GM10248 (cell line): ENCODE results near the gene TPRN.

Source experiments
- CTCF ChIA-PET: fragments of 300-600 bp; sonication (Branson Sonifier 250); formaldehyde crosslinking; extraction: SDS; loops from one replicate; lab custom pipeline; 2021; ENCODE audit warnings: antibody characterized with exemption; lab: Yijun Ruan, JAX
- POLR2A ChIA-PET: fragments of 350-650 bp; sonication (Branson Sonifier 250); formaldehyde crosslinking; extraction: SDS; loops from one replicate; lab custom pipeline; 2020; ENCODE audit warnings: antibody characterized with exemption; lab: Yijun Ruan, JAX
- DNase-seq: peaks from one replicate; pipeline ENCODE4 v3.0.0; 2012; ENCODE audit errors: extremely low spot score
- TF ChIP-seq, protein P1 (sequence below): IDR thresholded peaks from 2 replicates; pipeline ENCODE4 v1.5.1; 2012; ENCODE audit warnings: mild to moderate bottlenecking, low read depth; ENCODE audit errors: extremely low read depth, missing control alignments, control extremely low read depth

The TPRN gene

DNA sequence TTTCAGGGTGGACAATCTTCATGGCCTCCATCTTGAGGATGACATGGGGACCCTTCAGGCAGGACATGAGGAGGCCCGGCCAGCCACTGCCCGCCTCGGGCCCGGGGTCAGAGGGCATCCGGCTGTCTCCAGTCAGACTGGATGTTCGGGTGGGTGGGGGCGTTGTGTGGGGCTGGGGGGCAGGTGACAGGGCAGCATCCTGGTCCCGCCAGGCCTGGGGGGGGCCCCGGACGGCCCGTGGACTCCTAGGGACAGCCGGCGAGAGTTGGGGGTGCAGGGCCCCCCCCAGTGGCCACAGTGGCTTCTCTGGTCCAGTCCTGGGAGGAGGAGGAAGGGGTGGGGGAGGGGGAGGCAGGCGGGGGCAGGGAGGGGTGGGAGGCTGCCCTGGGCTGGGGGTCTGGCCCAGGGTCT lies 20.6 kb upstream of the TPRN start:
- POLR2A ChIA-PET, result no interaction called here
- no peak for DNase-seq
- CTCF ChIA-PET, result interaction anchor here (0.7 to 2.6 kb wide), 3 partner anchors 10 to 16 kb away, joined by 3 to 9 read pairs (median 3); no protein-coding TSS in a partner anchor
- TF ChIP-seq, protein P1, sequence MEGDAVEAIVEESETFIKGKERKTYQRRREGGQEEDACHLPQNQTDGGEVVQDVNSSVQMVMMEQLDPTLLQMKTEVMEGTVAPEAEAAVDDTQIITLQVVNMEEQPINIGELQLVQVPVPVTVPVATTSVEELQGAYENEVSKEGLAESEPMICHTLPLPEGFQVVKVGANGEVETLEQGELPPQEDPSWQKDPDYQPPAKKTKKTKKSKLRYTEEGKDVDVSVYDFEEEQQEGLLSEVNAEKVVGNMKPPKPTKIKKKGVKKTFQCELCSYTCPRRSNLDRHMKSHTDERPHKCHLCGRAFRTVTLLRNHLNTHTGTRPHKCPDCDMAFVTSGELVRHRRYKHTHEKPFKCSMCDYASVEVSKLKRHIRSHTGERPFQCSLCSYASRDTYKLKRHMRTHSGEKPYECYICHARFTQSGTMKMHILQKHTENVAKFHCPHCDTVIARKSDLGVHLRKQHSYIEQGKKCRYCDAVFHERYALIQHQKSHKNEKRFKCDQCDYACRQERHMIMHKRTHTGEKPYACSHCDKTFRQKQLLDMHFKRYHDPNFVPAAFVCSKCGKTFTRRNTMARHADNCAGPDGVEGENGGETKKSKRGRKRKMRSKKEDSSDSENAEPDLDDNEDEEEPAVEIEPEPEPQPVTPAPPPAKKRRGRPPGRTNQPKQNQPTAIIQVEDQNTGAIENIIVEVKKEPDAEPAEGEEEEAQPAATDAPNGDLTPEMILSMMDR, result no peak

GRCh38 chr9:137220317-137221094 lies 20.0 kb upstream of the TPRN start:
- ChIA-PET POLR2A (no interaction called here), CTCF (interaction anchor here (0.7 to 2.6 kb wide), 3 partner anchors 9 to 16 kb away, joined by 3 to 9 read pairs (median 3); no protein-coding TSS in a partner anchor)
- TF ChIP-seq, protein P1, result no peak
- DNase-seq, result no peak

DNA sequence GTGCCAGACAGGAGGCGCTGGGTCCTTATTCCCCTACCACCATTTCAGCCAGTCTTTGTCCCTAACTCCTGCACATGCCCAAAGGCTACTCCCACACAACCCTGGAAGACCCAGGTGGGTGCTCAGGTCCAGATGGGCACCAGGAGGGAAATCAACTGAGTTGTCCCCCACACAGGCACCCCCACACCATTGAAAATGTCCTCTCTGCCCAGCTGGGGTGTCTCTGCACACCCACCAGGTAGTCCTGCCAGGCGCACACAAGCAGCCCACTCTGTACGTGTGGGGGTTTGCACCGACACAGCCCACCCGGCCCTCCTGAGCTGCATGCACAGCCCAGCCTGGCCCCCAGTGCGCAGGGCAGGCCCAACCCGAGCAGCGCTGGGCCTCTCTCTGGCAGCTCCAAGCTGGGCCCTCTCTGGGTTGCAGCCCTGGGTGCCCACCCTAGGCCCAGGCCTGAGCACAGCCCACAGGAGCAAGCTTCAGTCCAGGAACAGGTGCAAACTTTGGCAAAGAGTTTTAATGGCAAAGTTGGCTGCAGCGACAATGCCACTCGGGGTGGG lies 19.3 kb upstream of the TPRN start:
- ChIA-PET POLR2A (no interaction called here), CTCF (interaction anchor here (1.3 to 2.6 kb wide), 3 partner anchors 7 to 17 kb away, joined by 3 to 9 read pairs (median 8); partner anchors contain the start of gene RNF224)
- TF ChIP-seq, protein P1, result no peak
- no peak for DNase-seq

DNA sequence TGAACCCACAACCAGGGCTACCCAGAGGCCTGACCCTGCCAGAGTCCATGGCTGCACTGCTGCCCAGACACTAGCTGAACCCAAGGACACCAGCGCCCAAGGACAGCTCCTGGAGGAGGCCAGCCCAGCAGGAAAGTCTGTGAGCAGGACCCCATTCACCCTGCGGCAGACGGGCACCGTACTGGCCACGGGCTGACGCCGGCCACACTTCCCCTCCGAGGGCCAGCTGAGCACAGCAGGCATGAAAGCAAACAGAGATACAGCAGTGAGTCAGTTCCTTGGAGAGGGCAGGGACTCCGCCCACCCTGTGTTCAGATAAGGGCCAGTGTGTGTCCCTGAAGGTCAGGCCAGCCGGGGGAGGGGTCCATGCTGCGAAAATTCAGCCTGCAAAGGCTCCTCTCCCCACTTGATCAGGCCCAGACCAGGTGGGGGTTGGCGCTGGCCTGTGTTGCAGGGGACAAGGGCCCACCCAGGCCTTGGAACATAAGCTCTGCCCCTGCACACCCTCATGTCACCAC lies 18.3 kb upstream of the TPRN start:
- CTCF ChIA-PET, result interaction anchor here (2.4 to 2.6 kb wide), 2 partner anchors 8 to 18 kb away, joined by 8 to 9 read pairs; partner anchors contain the start of gene RNF224
- TF ChIP-seq, protein P1, result no peak
- no peak for DNase-seq
- POLR2A ChIA-PET, result no interaction called here

- no peak for DNase-seq
- ChIA-PET CTCF (interaction anchor here (2.4 kb wide), 1 partner anchor 9 kb away, joined by 8 read pairs; the partner anchor contains the start of gene RNF224), POLR2A (no interaction called here)
Observed at GRCh38 chr9:137218212-137218753, 17.7 kb upstream of the TPRN start.

More at GRCh38 chr9:137218212-137218753, 17.7 kb upstream of the TPRN start:
- TF ChIP-seq, protein P1, result no peak
